GM21529 (cell line): ENCODE data around the gene BCOR.

Experiments used
- ATAC-seq: cut with Tn5 transposase; IDR thresholded peaks from one replicate; pipeline ENCODE4 v1.9.1; 2021; ENCODE audit not compliant: unreplicated experiment

The BCOR gene

DNA sequence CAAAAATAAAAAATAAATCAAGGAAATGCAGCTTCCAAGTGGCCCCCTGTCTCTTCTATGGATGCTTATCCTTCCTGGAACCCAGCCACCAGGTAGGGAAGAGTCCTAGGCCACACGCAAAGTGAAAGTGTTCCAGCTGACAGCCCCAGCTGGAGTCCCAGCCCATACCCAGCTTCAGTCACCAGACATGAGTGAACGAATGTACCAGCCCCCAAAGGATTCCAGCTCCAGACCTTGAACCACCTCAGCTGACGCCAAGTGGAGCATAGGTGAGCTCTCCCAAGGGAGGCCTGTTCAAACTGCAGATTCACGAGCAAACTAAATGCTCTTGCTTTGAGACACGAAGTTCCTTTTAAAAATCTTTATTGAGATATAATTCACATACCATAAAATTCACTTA lies 62.0 kb downstream of the BCOR start:
- no peak for ATAC-seq

- ATAC-seq: no peak
Observed at GRCh38 chrX:40031911-40032310, 65.8 kb downstream of the BCOR start.

DNA sequence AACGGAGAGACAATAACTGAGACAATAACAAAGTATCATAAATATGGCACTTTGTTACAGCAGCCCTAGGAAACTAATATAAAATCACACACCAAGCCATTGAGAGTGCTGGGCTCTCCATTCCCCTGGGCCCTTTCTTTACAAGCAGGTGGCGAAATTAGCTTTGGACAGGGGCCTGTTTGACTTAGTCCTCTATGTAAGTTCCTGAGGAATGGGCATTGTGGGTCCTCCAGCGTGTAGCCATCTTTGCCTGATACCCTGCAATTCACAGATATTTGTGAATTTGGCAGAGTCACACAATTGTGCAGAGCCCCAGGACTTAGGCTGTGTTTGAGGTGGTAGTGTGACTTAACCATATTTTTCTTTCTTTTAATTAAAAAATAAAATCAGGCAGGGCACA lies 67.6 kb downstream of the BCOR start:
- no peak for ATAC-seq

DNA sequence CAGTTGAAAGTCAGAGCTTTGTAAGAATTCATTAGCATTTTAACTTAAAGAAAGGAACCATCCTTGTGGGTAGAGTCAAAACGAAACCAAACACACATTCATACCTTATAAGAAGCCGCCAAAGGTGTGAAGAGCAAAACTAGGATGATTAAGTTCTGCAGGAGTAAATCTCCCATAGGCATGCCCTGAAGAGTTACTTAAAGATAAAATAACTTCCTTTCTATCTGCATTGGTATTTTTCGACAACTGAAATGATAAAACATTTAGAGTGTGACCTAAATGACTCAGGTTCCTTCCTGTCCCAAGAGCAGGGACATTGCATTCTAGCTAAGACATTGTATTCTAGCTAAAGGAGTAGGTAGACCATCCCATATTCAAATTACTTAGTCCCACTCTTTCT lies 75.3 kb downstream of the BCOR start:
- peak; percentile 66 for ATAC-seq

DNA sequence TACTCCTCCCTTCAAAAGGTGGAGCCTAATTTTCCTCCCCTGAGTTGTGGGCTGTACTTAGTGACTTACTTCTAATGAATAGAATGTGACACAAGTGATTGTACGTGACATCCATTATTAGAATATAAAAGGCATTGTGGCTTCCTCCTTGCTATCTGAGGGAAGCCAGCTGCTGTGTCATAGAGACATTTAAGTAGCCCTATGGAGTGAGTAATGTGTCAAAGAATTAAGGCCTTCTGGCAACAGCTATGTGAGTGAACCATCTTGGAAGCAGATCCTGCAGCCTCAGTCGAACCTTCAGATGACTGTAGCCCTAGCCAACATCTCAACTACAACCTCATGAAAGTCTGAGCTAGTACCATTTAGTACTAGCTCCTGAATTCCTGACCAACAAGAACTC lies 76.1 kb downstream of the BCOR start:
- ATAC-seq: no peak

GRCh38 chrX:40019541-40019940 lies 78.2 kb downstream of the BCOR start:
- no peak for ATAC-seq

GRCh38 chrX:40018041-40018440 lies 79.7 kb downstream of the BCOR start:
- no peak for ATAC-seq

GRCh38 chrX:40016749-40017148 lies 81.0 kb downstream of the BCOR start:
- ATAC-seq: no peak

DNA sequence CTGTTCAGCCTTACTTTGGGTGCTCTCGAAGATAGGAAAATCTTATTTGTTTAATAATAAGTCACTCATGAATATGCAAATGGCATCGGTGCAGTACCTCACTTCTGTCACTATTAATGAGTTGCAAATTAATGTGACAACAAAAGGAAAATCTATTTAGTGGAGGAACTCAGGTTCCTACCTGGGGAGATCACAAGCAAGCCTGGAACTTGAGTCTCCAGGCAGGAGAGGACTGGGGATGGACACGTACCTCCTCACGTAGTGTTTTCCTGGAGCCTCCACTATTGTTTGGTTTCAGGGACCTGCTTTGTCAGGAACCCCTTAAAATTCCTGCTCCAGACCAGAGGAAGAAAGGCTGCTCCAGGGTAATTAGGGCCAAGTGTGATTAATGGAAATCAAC lies 82.1 kb downstream of the BCOR start:
- no peak for ATAC-seq

- peak; percentile 39 for ATAC-seq
Observed at GRCh38 chrX:40013266-40014195, 84.2 kb downstream of the BCOR start.

DNA sequence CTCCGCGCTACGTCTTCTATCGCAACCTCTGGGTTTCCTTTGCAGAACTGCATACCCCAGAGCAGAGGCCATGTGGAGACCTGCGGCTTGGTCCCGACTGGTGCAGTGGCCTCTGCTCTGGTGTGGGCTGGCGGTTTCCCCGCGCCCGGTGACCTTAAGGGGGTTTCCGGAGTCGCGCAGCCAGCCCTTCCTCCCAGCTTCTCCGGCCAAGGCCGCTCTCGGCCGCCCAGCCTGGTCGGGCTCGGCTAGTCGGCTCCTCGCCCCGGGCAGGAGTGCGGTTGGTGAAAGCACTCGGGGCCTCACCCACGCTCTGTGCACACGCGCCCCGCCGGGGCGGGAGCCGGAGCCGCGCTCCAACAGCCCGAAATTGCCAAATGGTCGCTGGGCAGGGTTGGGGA lies 84.9 kb downstream of the BCOR start:
- peak; percentile 41 for ATAC-seq

GRCh38 chrX:40012039-40012867 lies 85.5 kb downstream of the BCOR start:
- ATAC-seq: peak; percentile 14

DNA sequence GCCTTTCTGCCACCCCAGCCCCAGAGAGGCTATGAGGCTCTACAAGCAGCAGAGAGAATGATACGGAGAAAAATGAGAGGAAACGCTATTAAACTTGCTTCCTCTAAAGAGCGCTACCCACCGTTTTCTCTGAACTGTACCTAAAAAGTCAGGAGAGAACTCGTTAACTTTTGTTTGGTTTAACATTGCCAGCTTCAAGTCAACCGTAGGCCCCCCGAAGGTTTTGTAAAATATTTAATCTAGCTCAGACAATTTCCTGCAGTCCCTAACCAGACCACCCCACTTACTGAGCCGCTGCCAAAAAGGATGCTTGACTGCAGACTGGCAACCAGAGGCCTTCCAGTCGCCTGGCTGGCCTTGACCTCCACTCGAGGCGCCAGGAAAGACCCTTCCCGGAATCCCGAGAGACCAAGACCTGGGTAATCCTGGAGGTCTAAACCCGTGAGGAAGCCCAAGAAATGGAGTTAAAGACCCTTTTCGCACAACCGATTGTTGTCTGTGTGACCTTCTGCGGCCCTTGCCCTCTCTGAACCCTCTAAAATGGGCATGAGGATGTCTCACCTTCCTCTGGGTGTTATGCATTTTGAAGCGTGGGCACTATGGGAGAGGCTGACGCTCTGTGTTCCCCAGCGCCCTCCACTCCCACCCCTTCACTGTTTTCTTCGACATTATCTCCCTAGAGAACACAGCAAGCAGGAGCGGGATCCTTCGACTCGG lies 86.3 kb downstream of the BCOR start:
- no peak for ATAC-seq

DNA sequence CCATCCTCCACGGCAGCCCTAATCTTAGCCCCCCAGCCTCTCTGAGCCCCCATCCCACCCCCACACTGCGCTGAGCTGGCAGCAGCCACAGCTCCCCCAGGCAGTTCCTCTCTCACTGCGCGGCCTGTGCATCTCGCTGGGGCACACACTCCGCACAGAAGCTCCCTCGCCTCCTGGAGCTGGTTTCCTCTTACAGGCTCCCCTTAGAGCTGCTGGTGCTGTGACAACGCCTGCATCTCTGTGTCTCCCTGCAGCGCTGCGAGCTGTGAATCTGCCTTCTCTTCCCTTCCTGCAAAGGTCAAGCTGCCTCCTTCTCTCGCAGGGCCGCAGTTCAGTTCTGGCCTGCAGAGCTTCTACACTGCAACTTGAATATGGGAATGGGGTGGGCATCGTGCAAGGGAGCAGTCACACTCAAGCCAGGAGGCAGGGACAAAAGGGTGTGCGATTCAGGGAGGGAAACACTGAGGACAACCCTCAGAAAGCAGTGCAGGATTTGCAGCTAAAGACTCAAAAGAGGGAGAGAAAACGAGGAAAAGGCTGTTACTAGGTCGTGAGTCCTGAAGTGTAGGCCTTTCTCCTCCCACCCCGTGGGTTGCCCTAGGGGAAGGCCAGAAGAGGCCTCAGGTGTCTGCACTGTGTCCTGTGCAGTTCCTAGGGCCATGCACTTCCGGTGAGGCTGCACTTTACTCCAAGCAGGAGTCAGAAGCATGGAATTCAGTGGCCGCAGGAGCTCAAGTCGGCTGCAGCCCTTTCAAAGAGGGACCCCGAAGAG lies 87.0 kb downstream of the BCOR start:
- no peak for ATAC-seq

GRCh38 chrX:40009890-40010289 lies 87.9 kb downstream of the BCOR start:
- no peak for ATAC-seq

DNA sequence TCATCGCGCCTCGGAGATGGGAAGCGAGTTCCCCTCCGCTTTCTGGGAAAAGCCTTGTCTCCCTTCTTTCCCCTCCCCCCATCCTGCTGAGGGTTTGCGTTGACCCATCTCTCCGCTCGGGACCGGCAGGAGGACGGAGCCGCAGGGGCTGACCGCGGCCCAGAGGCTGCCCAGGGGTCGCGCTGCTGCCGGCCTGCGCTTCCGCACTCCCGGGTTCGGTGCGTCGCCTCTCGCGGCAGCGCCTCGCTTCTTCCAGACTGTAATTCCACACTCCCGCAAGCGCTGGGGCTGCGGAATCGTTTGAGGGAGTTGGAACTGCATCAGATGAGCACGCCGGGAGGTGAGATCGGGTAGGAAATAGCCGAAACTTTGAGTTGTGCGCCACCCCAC lies 88.3 kb downstream of the BCOR start:
- ATAC-seq: no peak

DNA sequence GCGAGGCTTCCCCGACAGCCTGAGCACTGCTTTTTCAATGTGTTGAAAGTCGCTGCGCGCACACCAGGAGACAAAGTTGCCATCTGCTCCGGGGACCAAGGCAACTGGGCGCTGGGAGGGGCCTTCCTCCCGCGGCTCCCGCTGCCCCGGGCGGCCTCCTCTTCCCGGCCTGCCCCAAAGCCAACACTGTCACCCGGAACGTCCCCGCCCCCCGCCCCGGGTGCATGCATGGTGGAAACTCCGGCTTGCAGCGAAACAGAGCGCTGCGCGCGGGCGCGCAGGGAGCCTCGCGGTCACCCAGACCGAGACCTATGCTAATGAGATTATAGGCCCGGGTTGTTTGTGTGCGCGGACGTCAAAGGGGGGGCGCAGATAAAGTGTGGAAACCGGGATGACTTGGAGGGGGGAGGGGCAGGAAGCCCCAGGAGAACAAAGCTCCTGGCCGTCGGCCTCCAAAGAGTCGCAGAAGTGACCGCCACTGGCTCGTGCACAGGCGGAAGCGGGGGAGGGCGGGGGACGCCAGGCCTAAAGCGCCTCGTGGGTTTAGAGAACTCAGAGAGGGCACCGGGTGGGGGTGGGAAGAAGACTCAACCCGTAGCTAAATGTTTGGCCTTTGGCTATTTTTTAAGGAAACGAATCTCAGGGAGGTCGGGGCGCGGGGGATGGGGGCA lies 88.8 kb downstream of the BCOR start:
- no peak for ATAC-seq

DNA sequence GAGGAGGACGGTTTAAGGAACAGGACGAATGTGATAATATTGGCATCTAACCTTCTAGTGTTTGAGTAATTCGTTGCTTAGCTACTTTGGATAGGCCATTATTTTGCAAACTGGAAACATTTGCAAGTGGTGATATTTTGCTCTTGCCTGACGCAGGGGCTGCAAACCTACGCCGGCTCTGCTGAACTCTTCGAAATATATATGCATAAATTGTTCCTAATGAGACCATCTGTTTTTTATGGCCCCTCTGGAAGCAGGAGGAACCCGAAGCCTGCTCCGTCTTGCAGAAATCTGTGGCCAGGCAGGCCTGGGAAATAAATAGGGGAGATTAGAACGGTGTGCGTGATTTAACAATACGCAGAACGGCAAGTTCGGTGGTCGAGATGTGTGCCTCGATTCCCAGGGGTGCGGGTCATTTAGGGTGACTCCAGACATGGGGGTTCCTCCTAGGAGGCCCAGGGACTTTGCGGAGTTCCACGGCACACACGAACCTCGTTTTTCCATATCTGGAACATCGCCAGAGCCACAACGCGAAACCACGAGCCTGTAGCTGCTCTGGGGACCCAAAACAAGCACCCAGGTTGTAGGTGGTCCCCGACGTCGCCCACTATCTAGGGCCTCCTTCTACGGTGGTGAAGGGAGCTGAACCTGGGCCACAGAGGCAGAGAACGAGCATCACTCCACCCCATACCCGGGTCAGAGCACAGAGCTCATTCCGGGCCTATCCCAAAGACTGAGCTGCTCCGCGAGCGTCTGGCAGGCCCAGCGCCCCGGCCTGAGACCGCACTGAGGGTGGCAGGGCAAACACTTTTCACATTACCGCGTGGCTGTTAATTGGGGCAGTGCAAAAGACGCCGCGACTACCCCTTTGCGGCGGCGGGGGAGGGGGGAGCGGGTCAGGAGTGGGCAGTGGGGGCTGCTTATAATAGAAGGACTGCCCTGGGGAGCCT lies 89.7 kb downstream of the BCOR start:
- ATAC-seq: no peak

GRCh38 chrX:40007131-40007755 lies 90.5 kb downstream of the BCOR start:
- no peak for ATAC-seq
